K562 (cell line): ENCODE results near the gene NUDT2. TPM values are rescaled to one million over a fixed set of nuclear protein-coding genes. Genes with fewer than 3 reads are reported as not detected.
"Not testable (repeated sequence)": the region's sequence is repeated elsewhere in the genome, so short reads cannot be mapped to it uniquely, and the experiment has no call there.

ENCODE experiments used
- ATAC-seq: fragments of 200-7000 bp; cut with Tn5 transposase; 3 replicates; pipeline ENCODE4 v1.9.1; 2020; ENCODE audit warnings: moderate library complexity
- BruUV-seq: library from RNA; stranded (reverse); fragments of 400-500 nt; replicated peaks from 2 replicates; lab custom pipeline; 2021; lab: Mats Ljungman, UMichigan
- CTCF ChIA-PET: fragments of 300-600 bp; formaldehyde crosslinking; extraction: SDS; loops from one replicate; lab custom pipeline; 2021; ENCODE audit warnings: low intra/inter-chr PET ratio; lab: Yijun Ruan, JAX
- POLR2A ChIA-PET: fragments of 300-600, 350-650 bp; sonication (Branson Sonifier 250); formaldehyde crosslinking; extraction: SDS; loops from one replicate; lab custom pipeline; 2021; ENCODE audit warnings: antibody characterized with exemption, inconsistent platforms; lab: Yijun Ruan, JAX
- DNase-seq, 4 experiments: peaks; one replicate each; pipeline versions ENCODE4 v3.0.0 to v3.0.0-alpha.2; 2011 to 2018; ENCODE audit warnings: low spot score in 3 of 4, mixed read lengths in 3 of 4; ENCODE audit errors: extremely low read depth in 1 of 4
- FAIRE-seq: peaks from 2 replicates; lab custom pipeline; 2011; peaks lifted over from hg19 to GRCh38; lab: Jason Lieb, UNC
- H2AFZ ChIP-seq: 2 replicates; pipeline ENCODE4 v1.6.0; 2011; ENCODE audit warnings: low read depth, low read length, control low read depth, inconsistent platforms
- H3K27ac ChIP-seq: fragments of 200-600 bp; 3 replicates; pipeline ENCODE4 v1.8.0; 2011; ENCODE audit warnings: low read depth, mild to moderate bottlenecking, control low read depth, inconsistent platforms, low read length, moderate library complexity, mixed read lengths; ENCODE audit errors: extremely low read depth
- H3K27me3 ChIP-seq, 2 experiments: fragments of 300-600 bp in 1 of 2; 2 replicates in 1 of 2; 3 replicates in 1 of 2; pipeline versions ENCODE4 v1.6.0 to v1.8.0; 2011; ENCODE audit warnings: inconsistent platforms in 2 of 2, low read length in 2 of 2, mild to moderate bottlenecking in 1 of 2, mixed read lengths in 1 of 2, moderate library complexity in 1 of 2; ENCODE audit not compliant: control insufficient read depth in 2 of 2, insufficient read depth in 2 of 2
- H3K36me3 ChIP-seq: fragments of 300-600 bp; 3 replicates; pipeline ENCODE4 v1.8.0; 2011; ENCODE audit warnings: mild to moderate bottlenecking, low read length, inconsistent platforms; ENCODE audit not compliant: control insufficient read depth, insufficient read depth
- H3K4me1 ChIP-seq, 2 experiments: fragments of 200-600 bp in 1 of 2; replicated peaks in 1 of 2; 2 replicates in 1 of 2; 3 replicates in 1 of 2; pipeline versions ENCODE4 v1.5.1 to v1.8.0; 2011; ENCODE audit warnings: inconsistent platforms in 2 of 2, low read length in 2 of 2, mild to moderate bottlenecking in 1 of 2, mixed read lengths in 1 of 2, moderate library complexity in 1 of 2; ENCODE audit not compliant: control insufficient read depth in 2 of 2, insufficient read depth in 2 of 2
- H3K4me2 ChIP-seq: 2 replicates; pipeline ENCODE4 v1.6.1; 2011; ENCODE audit warnings: low read length, control low read depth, inconsistent platforms, mixed read lengths; ENCODE audit not compliant: insufficient read depth
- H3K4me3 ChIP-seq: fragments of 200-600 bp; sonication (generic), shearing (Covaris generic); 2 replicates; pipeline ENCODE4 v1.5.1; 2016; ENCODE audit warnings: control low read depth, inconsistent platforms
- H3K79me2 ChIP-seq: fragments of 200-600 bp; 3 replicates; pipeline ENCODE4 v1.8.0; 2011; ENCODE audit warnings: low read length, inconsistent platforms; ENCODE audit not compliant: control insufficient read depth, insufficient read depth
- H3K9ac ChIP-seq, 2 experiments: 2 replicates each; pipeline versions ENCODE4 v1.6.0 to v1.6.1; 2011; ENCODE audit warnings: low read depth in 2 of 2, low read length in 2 of 2, control low read depth in 1 of 2, inconsistent platforms in 1 of 2, mild to moderate bottlenecking in 1 of 2, mixed read lengths in 1 of 2; ENCODE audit not compliant: insufficient read depth in 1 of 2
- H3K9me1 ChIP-seq: one replicate; pipeline ENCODE4 v1.6.0; 2011; ENCODE audit warnings: inconsistent platforms, mild to moderate bottlenecking, low read length, moderate library complexity; ENCODE audit not compliant: control insufficient read depth, insufficient read depth
- H3K9me3 ChIP-seq: replicated peaks from 2 replicates; pipeline ENCODE4 v1.5.1; 2011; ENCODE audit warnings: low read depth, low read length, inconsistent platforms; ENCODE audit not compliant: control insufficient read depth, insufficient read depth
- H4K20me1 ChIP-seq: replicated peaks from 2 replicates; pipeline ENCODE4 v1.6.1; 2011; ENCODE audit warnings: low read length, inconsistent platforms, mixed read lengths; ENCODE audit not compliant: control insufficient read depth, insufficient read depth
- ARID2 ChIP-seq: fragments of 450-650 bp; IDR thresholded peaks from 2 replicates; pipeline ENCODE4 v1.6.1; 2017; ENCODE audit warnings: antibody characterized with exemption, mild to moderate bottlenecking
- BRF1 ChIP-seq: IDR thresholded peaks from 3 replicates; pipeline ENCODE4 v1.6.1; 2011; ENCODE audit warnings: borderline replicate concordance, mild to moderate bottlenecking; ENCODE audit not compliant: insufficient read length; ENCODE audit errors: extremely low read depth
- CSDE1 ChIP-seq, 2 experiments: fragments of 450-650 bp; IDR thresholded peaks; 2 replicates each; pipeline ENCODE4 v1.6.1; 2016; ENCODE audit warnings: mild to moderate bottlenecking in 1 of 2
- EGR1 ChIP-seq: fragments of 450-650 bp; conservative IDR thresholded peaks from 2 replicates; pipeline ENCODE4 v1.6.1; 2017; ENCODE audit warnings: mild to moderate bottlenecking
- HDAC3 ChIP-seq: fragments of 450-650 bp; IDR thresholded peaks from 2 replicates; pipeline ENCODE4 v1.6.1; 2018; ENCODE audit warnings: borderline replicate concordance, mild to moderate bottlenecking, moderate library complexity; ENCODE audit not compliant: partially characterized antibody
- HMGN3 ChIP-seq: IDR thresholded peaks from 2 replicates; pipeline ENCODE4 v1.6.1; 2011; ENCODE audit warnings: borderline replicate concordance, low read depth, mild to moderate bottlenecking, mixed read lengths, low read length; ENCODE audit not compliant: insufficient read length; ENCODE audit errors: extremely low read depth
- LCOR ChIP-seq: sonication (generic); formaldehyde crosslinking; IDR thresholded peaks from 2 replicates; pipeline ENCODE4 v1.8.0; 2022; ENCODE audit warnings: mild to moderate bottlenecking, missing genetic modification reagents
- NCOA6 ChIP-seq: fragments of 450-650 bp; IDR thresholded peaks from 2 replicates; pipeline ENCODE4 v1.6.1; 2017; ENCODE audit warnings: mild to moderate bottlenecking
- SMAD3 ChIP-seq: fragments of 450-650 bp; formaldehyde crosslinking; conservative IDR thresholded peaks from 2 replicates; pipeline ENCODE4 v1.4.0; 2020; ENCODE audit warnings: mild to moderate bottlenecking
- SMARCA4 ChIP-seq: fragments of 450-650 bp; IDR thresholded peaks from 2 replicates; pipeline ENCODE4 v1.6.1; 2016
- SNAPC5 ChIP-seq: fragments of 250-450 bp; sonication (Bioruptor Pico); IDR thresholded peaks from 2 replicates; pipeline ENCODE4 v1.8.0; 2021; ENCODE audit warnings: moderate library complexity, mild to moderate bottlenecking, inconsistent platforms
- SREBF2 ChIP-seq: sonication (generic); formaldehyde crosslinking; IDR thresholded peaks from 2 replicates; pipeline ENCODE4 v1.4.0; 2020; ENCODE audit warnings: mild to moderate bottlenecking, missing genetic modification reagents
- TARDBP ChIP-seq: fragments of 450-650 bp; IDR thresholded peaks from 2 replicates; pipeline ENCODE4 v1.6.1; 2016
- ZFP36 ChIP-seq: fragments of 150-350 bp; IDR thresholded peaks from 2 replicates; pipeline ENCODE4 v1.6.1; 2018; ENCODE audit warnings: low read length, low read depth; ENCODE audit not compliant: partially characterized antibody
- ZNF217 ChIP-seq: sonication (generic); formaldehyde crosslinking; IDR thresholded peaks from 2 replicates; pipeline ENCODE4 v1.8.0; 2022; ENCODE audit warnings: mild to moderate bottlenecking, missing genetic modification reagents
- ZNF24 ChIP-seq: fragments of 450-650 bp; IDR thresholded peaks from 2 replicates; pipeline ENCODE4 v1.6.1; 2016
- ZNF316 ChIP-seq: fragments of 450-650 bp; IDR thresholded peaks from 2 replicates; pipeline ENCODE4 v1.6.1; 2016
- ZNF766 ChIP-seq: fragments of 200-800 bp; sonication (Bioruptor generic); conservative IDR thresholded peaks from 2 replicates; pipeline ENCODE4 v1.6.1; 2016; ENCODE audit warnings: missing genetic modification characterization, missing compliant biosample characterization
- WGBS: fragments of 100-300 bp; shearing (Covaris generic); methylation state at CpG from one replicate; pipeline ENCODE4 v1.1.6; 2016; ENCODE audit warnings: low coverage, mixed read lengths; ENCODE audit not compliant: insufficient coverage; ENCODE audit errors: missing lambda C conversion rate; 5-methylcytosine and 5-hydroxymethylcytosine counted together
- in situ Hi-C: fragments of 300-500 bp; cut with MboI; formaldehyde crosslinking; loops from 4 replicates; pipeline ENCODE4 v1.15.0; 2018; ENCODE audit warnings: inconsistent platforms, mixed read lengths
- intact Hi-C: fragments of 100-400 bp; cut with micrococcal nuclease; formaldehyde crosslinking; loops from 2 replicates; pipeline ENCODE4 v1.14.2; 2022
- polyA plus RNA-seq, 8 experiments: library from polyadenylated mRNA; depleted of rRNA in 4 of 8; stranded (reverse) in 5 of 8; unstranded in 3 of 8; fragments of >200 nt; fragmentation: Nextera tagmentation in 2 of 8; fragmentation: Illumina TruSeq in 1 of 8; extraction: Ambion mirVana in 2 of 8; extraction: Trizol in 1 of 8; gene quantifications; 2 replicates each; pipeline versions ENCODE4 v1.2.1 to v1.2.3, GENCODE V29; 2011 to 2014; ENCODE audit warnings: inconsistent platforms in 1 of 8, missing spikeins in 1 of 8
- total RNA-seq, 7 experiments: library from RNA; depleted of rRNA in 6 of 7; stranded (reverse); fragments of >200 nt in 6 of 7; fragmentation: Illumina TruSeq in 2 of 7; extraction: Trizol in 2 of 7; gene quantifications; 2 replicates each; pipeline versions ENCODE4 v1.2.1 to v1.2.3, GENCODE V29; 2011 to 2021; ENCODE audit warnings: low replicate concordance in 1 of 7

Gene NUDT2
- total and polyA plus RNA-seq, 9 of the 15 experiments (the other 6 are each of a cell fraction or from before 2014, with no cell fraction given): 11.5 to 28.1 (median 19.0) TPM

- H2AFZ ChIP-seq, H3K27ac ChIP-seq, ATAC-seq, in situ Hi-C loops, H3K4me1 ChIP-seq, H3K27me3 ChIP-seq, FAIRE-seq, DNase-seq, H3K79me2 ChIP-seq, intact Hi-C loops, H3K9me3 ChIP-seq, CTCF ChIA-PET, POLR2A ChIA-PET, H3K36me3 ChIP-seq, H3K4me2 ChIP-seq: not testable (repeated sequence)
- TF ChIP-seq ZFP36: peak; percentile 53
- peak; percentile 66; the same call in 1 of the 2 replicates for TF ChIP-seq ZNF766 (CRISPR knock-in tag)
- TF ChIP-seq, all 486 proteins: peak for 2; not testable (repeated sequence) for 484
- not testable (repeated sequence) for H3K4me3 ChIP-seq, H3K9me1 ChIP-seq, H3K9ac ChIP-seq, H4K20me1 ChIP-seq, BruUV-seq
- WGBS: 7% methylated on average over 5 of the region's 5 CpGs
Observed at GRCh38 chr9:34368796-34369195, 39.4 kb downstream of the NUDT2 start.

- intact Hi-C loops (no loop called here), in situ Hi-C loops (no loop called here)
- Histone ChIP-seq H3K9me3 (0 out of 2 replicates have a peak, but pooled peaks cover 2% of the 10 kb centered on the region), H3K4me3 (no peak overlapping the region), H3K27ac (no peak overlapping the region), H3K36me3 (no peaks in the 10 kb centered on the region), H3K4me1 (no peaks in the 10 kb centered on the region; a peak in 1 of 5 replicates), H3K27me3 (no peaks in the 10 kb centered on the region), H2AFZ (no peak overlapping the region), H3K9ac (no peak overlapping the region), H4K20me1 (no peaks in the 10 kb centered on the region), H3K9me1 (no peaks in the 10 kb centered on the region), H3K4me2 (no peak overlapping the region), H3K79me2 (no peaks in the 10 kb centered on the region)
- ATAC-seq (no peak), DNase-seq (no peak), FAIRE-seq (no peak)
- BruUV-seq: no TSS peak
- ChIA-PET CTCF (no interaction called here), POLR2A (no interaction called here)
- 8% methylated on average over 2 of the region's 4 CpGs for WGBS
- TF ChIP-seq SMAD3 (no peak), BRF1 (no peak), SMARCA4 (no peak), TARDBP (no peak), NCOA6 (no peak), ZNF217 (CRISPR knock-in tag) (no peak), CSDE1 (IDR thresholded peaks at IDR 0.05) (no peak), ARID2 (no peak), ZNF24 (no peak), SREBF2 (CRISPR knock-in tag) (no peak), EGR1 (no peak), LCOR (no peak), ZNF316 (no peak), HMGN3 (no peak), HDAC3 (no peak), SNAPC5 (CRISPR knock-in tag) (no peak)
Observed at GRCh38 chr9:34369636-34370035, 40.3 kb downstream of the NUDT2 start.
